HL-60 (cell line): Measurements from ENCODE around the gene PARN.

Experiments
- GABPA ChIP-seq: IDR thresholded peaks from 2 replicates; pipeline ENCODE4 v1.6.1; 2012; ENCODE audit warnings: low read depth
- POLR2AphosphoS5 ChIP-seq: IDR thresholded peaks from 2 replicates; pipeline ENCODE4 v1.6.1; 2012; ENCODE audit warnings: low read depth
- SPI1 ChIP-seq: IDR thresholded peaks from 2 replicates; pipeline ENCODE4 v1.6.1; 2012; ENCODE audit warnings: low read depth, mild to moderate bottlenecking, borderline replicate concordance
- TF ChIP-seq, protein P1 (sequence below): IDR thresholded peaks from one replicate; pipeline ENCODE4 v1.5.1; 2011; ENCODE audit warnings: low read length, control low read depth, inconsistent platforms; ENCODE audit not compliant: insufficient read depth
- TF ChIP-seq, protein P2 (sequence below): IDR thresholded peaks from 2 replicates; pipeline ENCODE4 v1.6.1; 2012; ENCODE audit warnings: low read depth; ENCODE audit not compliant: insufficient replicate concordance

DNA sequence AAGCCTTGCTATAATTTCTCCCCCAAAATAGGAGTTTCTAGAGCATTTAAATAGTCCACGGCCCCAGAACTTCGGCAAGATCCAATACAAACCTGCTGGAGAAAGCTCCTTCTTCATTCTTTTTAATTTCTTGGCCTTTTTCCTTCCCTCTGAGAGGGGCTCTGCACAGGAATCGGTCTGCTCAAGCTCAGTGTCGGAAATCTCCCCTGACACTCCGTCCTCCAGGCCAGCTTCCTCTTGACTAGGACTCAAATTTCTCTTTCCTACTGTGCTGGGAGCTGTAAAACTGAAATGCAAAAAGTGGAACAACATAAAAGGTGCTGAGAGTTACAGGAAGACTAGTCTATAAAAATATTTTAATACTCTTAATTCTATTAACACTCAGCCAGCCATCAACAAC lies 183.3 kb downstream of the PARN start:
- TF ChIP-seq, protein P1, sequence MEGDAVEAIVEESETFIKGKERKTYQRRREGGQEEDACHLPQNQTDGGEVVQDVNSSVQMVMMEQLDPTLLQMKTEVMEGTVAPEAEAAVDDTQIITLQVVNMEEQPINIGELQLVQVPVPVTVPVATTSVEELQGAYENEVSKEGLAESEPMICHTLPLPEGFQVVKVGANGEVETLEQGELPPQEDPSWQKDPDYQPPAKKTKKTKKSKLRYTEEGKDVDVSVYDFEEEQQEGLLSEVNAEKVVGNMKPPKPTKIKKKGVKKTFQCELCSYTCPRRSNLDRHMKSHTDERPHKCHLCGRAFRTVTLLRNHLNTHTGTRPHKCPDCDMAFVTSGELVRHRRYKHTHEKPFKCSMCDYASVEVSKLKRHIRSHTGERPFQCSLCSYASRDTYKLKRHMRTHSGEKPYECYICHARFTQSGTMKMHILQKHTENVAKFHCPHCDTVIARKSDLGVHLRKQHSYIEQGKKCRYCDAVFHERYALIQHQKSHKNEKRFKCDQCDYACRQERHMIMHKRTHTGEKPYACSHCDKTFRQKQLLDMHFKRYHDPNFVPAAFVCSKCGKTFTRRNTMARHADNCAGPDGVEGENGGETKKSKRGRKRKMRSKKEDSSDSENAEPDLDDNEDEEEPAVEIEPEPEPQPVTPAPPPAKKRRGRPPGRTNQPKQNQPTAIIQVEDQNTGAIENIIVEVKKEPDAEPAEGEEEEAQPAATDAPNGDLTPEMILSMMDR, result no peak
- TF ChIP-seq, protein P2, sequence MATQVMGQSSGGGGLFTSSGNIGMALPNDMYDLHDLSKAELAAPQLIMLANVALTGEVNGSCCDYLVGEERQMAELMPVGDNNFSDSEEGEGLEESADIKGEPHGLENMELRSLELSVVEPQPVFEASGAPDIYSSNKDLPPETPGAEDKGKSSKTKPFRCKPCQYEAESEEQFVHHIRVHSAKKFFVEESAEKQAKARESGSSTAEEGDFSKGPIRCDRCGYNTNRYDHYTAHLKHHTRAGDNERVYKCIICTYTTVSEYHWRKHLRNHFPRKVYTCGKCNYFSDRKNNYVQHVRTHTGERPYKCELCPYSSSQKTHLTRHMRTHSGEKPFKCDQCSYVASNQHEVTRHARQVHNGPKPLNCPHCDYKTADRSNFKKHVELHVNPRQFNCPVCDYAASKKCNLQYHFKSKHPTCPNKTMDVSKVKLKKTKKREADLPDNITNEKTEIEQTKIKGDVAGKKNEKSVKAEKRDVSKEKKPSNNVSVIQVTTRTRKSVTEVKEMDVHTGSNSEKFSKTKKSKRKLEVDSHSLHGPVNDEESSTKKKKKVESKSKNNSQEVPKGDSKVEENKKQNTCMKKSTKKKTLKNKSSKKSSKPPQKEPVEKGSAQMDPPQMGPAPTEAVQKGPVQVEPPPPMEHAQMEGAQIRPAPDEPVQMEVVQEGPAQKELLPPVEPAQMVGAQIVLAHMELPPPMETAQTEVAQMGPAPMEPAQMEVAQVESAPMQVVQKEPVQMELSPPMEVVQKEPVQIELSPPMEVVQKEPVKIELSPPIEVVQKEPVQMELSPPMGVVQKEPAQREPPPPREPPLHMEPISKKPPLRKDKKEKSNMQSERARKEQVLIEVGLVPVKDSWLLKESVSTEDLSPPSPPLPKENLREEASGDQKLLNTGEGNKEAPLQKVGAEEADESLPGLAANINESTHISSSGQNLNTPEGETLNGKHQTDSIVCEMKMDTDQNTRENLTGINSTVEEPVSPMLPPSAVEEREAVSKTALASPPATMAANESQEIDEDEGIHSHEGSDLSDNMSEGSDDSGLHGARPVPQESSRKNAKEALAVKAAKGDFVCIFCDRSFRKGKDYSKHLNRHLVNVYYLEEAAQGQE, result no peak
- TF ChIP-seq POLR2AphosphoS5 (no peak), GABPA (no peak), SPI1 (no peak)
